A172 (cell line): Measurements from ENCODE around the gene ADPRS. TPM values are rescaled to one million over a fixed set of nuclear protein-coding genes. Genes with fewer than 3 reads are reported as not detected.

Experiments used
- DNase-seq: peaks from one replicate; pipeline ENCODE4 v3.0.0-alpha.2; 2015; ENCODE audit warnings: low spot score
- total RNA-seq: library from RNA; depleted of rRNA; stranded (reverse); fragments of >200 nt; shearing (Covaris generic); gene quantifications from 2 replicates; pipeline ENCODE4 v1.2.3, GENCODE V29; 2014

Gene ADPRS
- total RNA-seq, 1 experiment from 2014 or later: 45.8 TPM

GRCh38 chr1:36108314-36108713 lies 19.6 kb downstream of the ADPRS start:
- DNase-seq: peak; percentile 66

GRCh38 chr1:36109041-36109679 lies 20.5 kb downstream of the ADPRS start:
- DNase-seq: peak; percentile 84

- DNase-seq: no peak
Measured at GRCh38 chr1:36111151-36111550, 22.5 kb downstream of the ADPRS start.

GRCh38 chr1:36112823-36113222 lies 24.1 kb downstream of the ADPRS start:
- no peak for DNase-seq

GRCh38 chr1:36114371-36114770 lies 25.7 kb downstream of the ADPRS start:
- DNase-seq: no peak

GRCh38 chr1:36115200-36115669 lies 26.5 kb downstream of the ADPRS start:
- peak; percentile 45 for DNase-seq

GRCh38 chr1:36115931-36116330 lies 27.2 kb downstream of the ADPRS start:
- DNase-seq: no peak

GRCh38 chr1:36116901-36117300 lies 28.2 kb downstream of the ADPRS start:
- DNase-seq: no peak

GRCh38 chr1:36118447-36119204 lies 29.9 kb downstream of the ADPRS start:
- no peak for DNase-seq

- no peak for DNase-seq
Measured at GRCh38 chr1:36119456-36119855, 30.8 kb downstream of the ADPRS start.

GRCh38 chr1:36122062-36123030 lies 33.7 kb downstream of the ADPRS start:
- no peak for DNase-seq

- DNase-seq: no peak
Measured at GRCh38 chr1:36123356-36123755, 34.7 kb downstream of the ADPRS start.

- DNase-seq: no peak
Measured at GRCh38 chr1:36124404-36125128, 35.9 kb downstream of the ADPRS start.

- DNase-seq: no peak
Measured at GRCh38 chr1:36125129-36125991, 36.7 kb downstream of the ADPRS start, which contains the start of gene COL8A2. TSS of gene COL8A2 (minus strand) at chr1:36125222. CDS start at chr1:36100242, 24,980 bp downstream.

GRCh38 chr1:36126005-36126716 lies 37.5 kb downstream of the ADPRS start:
- DNase-seq: no peak

GRCh38 chr1:36126797-36127500 lies 38.3 kb downstream of the ADPRS start:
- DNase-seq: no peak

GRCh38 chr1:36128126-36128904 lies 39.6 kb downstream of the ADPRS start:
- DNase-seq: peak; percentile 68

GRCh38 chr1:36128905-36129206 lies 40.2 kb downstream of the ADPRS start:
- no peak for DNase-seq
